NCI-H748 (cell line): ENCODE results near the gene EHD1.

Source experiments
- DNase-seq: peaks from one replicate; lab custom pipeline; 2025; ENCODE audit not compliant: unreplicated experiment; lab: John Stamatoyannopoulos, UW

Gene EHD1

DNA sequence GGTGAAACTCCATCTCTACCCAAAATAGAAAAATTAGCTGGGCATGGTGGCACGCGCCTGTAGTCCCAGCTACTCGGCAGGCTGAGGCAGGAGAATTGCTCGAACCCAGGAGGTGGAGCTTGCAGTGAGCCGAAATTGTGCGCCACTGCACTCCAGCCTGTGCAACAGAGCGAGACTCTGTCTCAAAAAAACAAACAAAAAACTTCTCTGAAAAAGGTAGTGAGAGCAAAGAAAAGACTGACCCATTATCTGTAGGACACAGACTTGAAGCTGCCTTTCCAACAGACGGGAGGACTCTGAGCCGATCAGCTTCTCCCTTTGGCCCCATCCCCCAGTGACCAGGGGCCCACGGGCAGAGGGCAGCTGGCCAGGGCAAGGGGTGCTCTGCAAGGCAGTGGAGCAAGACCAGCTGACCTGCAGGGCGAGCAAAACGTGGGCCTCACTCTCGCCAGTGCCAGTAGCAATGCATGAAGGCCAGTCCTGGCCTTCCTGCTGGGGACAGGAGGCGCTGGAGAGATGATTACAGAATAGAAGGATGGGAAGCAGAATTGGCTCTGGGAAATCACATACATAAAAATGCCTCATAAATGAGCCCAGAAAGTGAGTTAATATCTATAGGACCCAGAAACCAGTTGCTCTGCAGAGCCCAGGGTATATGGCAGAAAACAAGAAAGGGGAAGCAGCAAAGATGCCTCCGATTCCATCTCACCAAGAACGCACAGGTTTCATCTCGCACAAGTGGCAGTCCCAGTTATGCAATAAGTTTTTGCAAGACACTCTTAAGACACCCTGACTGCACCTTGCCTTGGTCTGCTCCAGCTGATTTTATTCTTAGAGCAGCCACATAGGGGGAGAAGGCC lies 2.8 kb downstream of the EHD1 start:
- no peak for DNase-seq

DNA sequence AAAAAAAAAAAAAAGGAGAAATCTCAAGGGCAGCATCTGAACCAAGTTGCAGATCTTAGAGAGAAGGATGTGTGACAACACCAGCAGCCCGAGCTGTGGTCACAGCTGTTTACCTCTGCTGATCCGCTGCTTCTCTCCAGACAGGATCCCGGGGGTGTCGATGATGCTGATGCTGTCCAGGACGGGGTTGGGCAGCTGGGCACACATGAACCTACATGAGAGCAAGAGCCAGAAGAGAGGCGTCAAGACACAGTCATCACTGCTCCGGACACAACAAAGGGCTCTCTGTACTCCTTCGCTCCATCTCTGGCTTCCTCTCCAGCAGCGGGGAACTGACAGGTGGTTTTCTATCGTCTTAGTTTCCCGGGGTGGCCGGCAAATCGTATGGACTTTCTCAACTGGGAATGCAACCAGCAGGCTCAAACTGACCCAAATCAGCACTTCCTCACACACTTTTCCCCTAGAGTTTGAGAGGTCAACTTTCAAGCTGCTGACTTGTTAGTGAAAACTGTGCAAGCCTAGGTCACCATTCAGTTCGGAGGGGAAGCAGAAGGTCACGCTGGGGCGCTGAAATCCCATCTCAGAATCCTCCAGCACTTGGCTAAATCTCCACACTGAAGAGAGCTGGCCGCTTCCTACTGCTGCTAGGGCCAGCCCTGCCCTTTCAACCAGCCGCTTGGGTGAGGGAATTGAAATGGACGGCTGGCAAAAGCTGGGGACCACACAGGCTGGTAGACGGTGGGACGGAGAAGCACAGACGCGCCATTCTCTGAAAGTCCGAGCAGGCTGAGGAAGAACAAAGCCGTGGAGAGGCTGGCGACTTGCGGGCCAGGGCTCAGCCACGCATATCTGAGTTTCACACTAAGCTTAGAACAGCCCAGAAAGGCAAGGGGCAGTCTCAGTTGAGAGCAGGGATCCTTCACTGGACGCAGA lies 3.8 kb downstream of the EHD1 start:
- no peak for DNase-seq

DNA sequence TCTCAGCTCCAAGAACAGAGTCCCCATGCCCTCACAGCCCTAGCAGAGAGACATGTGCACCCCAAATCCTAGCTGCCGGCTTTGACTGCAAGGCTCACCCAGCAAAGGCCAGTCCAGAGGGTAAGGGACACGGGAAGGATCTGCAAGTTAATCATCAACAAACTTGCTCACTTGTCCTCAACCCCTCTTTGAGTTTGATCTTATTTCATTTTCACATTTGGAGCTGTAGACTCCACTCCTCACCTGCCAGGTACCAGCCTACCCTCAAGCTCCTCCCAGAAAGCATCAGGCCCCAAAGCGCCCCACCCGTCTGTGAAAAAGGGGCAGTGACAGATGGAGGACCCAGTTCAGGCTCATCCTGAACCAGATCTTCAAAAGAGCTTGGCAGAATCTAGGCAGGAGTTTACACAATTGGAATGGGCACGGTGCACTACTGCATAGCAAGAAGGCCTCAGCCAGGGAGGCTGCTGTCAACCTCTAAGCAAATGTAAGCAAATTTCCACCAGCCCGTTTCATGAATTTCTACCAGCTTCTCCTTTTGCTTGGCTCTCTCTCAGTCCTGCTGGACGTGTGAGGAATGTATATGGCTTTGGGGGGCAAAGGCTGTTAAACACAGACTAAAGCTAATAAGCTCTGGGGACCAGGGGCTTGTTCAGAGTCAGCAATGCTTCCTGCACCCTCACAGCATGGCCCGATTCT lies 5.5 kb downstream of the EHD1 start:
- no peak for DNase-seq

DNA sequence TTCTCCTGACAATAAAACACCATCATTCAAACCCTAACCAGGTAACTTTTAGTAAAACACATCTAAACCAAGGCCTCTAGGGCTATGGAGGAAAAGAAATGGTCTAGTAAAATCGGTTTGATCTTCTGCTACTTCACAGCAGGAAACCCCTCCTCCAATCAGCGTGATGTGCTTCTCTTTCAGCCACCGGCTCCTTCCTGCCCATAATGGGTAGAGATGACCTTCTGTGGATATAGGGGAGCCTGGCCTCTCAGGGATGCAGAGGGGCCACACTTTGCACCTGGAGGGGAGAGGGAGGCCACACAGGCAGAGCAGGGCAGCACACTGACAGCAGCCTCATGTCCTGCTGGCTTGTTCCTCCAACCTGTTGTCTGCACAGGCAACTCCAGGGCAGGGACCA lies 6.9 kb downstream of the EHD1 start:
- no peak for DNase-seq

DNA sequence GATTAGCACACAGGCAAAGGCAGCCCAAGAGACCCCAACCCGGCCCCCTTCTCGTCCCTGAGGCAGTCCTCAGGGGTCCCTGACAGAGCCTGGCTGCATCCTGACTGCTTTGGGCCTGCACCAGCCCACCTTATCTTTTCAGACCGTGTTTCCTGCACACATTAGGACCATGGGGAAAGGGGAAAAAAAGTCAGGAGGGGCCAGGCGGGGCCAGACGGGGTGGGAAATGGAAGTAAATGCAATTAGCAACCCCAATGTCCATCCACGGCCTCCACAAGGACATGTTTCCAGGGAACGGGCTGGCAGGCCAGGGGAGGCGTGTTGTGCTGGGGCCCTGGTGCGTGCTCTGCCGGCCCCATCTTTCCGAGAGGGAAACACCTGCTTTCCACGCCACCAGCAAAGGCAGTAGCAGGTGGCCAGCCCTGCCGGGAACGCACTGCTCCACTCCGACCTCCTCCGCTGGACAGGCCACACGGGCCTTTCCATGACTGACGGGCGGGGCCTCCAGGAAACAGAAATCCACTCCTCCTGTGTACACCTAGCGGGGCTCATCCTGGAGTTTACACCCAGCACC lies 7.4 kb downstream of the EHD1 start:
- DNase-seq = no peak

DNA sequence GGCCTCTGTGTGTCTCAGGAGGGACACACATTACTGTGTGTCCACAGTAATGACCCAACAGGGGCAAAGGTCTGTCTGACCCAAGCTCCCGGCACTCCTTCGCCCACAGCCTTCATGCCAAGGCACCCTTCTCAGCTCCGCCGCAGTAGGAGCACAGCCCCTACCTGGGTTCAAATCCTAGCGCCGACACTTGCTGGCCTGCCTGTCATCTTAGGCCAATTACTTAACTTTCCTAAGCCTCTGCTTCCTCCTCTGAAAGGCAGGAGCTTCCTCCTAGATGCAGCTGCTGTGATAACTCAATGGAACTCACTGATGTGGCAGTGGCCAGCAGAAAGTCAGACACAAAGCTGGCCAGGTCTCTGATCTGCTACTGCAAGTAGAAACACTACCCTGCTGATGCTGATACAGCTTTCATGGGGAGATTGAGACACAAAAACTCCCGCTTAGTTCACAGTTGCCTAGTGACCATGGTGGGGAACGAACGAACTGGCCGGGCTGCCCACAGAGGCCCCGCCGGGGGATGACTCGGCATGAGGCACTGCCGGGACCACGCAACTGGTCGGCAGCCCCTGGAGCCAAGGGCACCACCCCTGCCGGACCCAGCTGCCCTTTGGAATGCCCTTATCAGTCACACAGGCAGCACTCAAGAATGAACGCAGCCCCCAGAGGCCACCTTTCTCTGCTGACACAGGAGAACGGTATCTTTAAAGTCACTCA lies 8.1 kb downstream of the EHD1 start:
- DNase-seq = no peak

DNA sequence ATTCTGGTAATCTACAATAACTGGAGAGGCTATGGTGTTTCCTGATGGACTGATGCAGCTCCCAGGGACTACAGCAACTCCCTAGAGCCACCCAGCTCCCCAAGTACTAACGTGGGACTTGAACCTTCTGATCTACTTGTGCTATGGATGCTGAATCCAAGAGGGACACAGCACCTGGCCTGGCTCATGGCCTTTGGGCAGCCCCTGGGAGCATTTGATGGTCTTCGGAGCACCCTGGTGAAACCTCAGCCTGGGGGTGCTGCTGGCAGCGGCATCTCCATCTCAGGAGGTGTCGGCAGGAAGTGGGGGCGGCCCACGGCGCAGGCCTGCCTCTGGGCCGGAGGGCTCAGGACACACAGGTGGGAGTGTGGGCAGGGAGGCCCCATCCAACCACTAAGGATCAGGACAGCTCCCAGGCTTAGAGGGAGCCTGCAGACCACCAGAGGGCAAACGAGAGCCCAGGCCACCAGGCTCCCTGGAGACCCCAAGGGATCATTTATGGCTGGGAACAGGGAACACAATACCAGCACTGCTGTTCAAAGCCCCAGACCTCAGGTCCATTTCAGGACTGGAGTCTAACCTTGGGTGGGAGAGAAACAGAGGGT lies 8.7 kb downstream of the EHD1 start:
- no peak for DNase-seq

DNA sequence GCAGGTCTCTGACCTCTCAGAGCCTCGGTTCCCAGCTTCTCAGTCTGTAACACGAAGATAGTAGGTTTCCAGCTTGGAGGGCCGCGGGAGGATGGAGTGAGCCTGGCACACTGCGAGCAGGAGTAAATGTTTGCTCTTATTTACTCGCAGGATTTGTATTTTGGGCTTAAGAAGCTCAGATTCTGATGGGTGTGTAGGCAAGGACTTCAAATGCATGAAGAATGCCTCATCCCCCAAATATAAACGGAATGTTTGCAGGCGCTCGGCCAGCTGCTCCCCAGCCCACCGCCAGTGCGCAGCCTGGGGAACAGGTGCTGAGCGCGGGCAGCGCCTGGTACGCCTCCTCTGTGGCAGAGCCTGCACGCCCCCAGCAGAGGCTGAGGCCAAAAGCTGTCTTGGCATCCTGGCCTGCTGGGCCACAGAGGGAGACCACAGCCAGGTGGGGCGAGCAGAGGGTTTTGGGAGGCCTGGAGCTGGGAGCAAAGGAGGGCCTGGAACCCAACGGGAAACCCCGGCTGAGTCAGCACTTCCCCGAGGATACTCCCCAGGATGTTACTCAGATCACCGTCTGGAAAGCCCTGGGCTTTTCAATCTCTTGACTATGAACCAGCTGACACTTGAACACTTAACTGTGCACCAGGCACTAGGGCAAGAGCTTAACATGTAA lies 9.4 kb downstream of the EHD1 start:
- DNase-seq = no peak

DNA sequence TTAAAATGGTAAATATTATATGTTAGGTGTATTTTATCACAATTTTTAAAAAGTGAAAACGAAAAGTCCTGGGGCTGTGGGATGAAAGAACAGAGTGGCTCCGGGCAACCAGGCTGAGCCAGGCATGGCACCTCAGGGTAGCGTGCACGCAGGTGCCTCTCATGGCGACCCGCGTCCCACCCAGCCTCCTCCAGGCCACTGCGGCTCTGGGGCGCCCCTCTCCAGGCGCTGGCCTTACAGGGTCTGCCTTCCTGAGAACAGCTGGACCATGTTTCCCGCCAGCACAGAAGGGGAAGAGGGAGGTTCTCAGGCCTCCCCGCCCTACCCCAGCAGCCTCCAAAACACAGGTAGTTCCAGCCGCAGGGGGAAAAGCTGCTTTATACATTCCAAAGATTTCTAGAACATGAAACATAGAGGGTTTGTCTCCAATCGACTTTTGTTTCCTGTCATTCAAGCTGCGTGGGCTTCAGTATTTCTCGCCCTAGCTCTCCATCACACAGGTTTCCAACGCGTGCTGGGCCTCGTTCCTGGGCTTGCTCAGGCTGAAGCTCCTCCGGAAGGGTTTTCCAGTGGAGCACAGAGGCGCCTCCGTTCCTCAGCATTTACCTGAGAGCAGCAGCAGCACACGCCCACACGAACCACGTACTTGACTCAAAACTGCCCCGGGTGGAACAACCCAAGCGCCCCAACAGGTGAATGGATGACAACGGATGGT lies 10.5 kb downstream of the EHD1 start:
- DNase-seq = no peak

DNA sequence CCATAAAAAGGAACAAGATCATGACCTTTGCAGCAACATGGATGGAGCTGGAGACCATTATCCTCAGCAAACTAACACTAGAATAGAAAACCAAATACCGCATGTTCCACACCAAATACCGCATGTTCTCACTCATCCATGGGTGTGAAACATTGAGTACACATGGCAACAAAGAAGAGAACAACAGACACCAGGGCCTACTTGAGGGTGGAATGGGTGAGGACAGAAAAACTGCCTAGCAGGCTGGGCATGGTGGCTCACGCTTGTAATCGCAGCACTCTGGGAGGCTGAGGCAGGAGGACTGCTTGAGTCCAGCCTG lies 12.3 kb downstream of the EHD1 start:
- no peak for DNase-seq

DNA sequence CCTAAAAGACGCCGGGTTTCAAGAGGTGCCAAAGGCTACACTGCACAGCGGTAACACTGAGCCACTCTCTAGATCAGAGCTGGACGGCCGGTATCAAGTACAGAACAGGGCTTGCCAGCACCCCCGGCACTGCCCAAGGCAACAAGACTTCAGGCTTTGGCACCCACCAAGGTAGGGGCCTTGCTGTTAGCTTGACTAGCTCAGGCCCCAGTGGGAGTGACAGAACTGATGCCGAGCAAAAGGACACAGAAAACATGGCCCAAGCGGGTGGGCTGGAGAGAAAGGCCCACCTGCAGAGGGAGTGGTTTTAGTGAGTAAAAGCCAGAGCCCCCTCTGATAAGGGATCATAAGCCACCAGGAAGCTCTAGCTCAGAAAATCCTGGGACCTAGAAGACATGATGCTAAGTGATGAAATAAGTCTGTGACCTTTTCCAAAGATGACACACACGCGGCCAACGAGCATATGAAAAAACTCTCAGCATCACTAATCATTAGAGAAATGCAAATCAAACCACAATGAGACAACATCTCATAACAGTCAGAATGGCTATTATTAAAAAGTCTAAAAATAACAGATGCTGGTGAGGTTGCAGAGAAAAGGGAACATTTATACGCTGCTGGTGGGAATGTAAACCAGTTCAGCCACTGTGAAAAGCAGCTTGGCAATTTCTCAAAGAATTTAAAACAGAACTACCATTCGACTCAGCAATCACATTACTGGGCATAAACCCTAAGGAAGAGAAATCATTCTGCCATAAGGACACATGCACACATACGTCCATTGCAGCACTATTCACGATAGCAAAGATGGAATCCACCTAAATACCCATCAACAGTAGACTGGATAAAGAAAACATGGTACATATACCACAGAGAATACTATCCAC lies 12.9 kb downstream of the EHD1 start:
- no peak for DNase-seq

DNA sequence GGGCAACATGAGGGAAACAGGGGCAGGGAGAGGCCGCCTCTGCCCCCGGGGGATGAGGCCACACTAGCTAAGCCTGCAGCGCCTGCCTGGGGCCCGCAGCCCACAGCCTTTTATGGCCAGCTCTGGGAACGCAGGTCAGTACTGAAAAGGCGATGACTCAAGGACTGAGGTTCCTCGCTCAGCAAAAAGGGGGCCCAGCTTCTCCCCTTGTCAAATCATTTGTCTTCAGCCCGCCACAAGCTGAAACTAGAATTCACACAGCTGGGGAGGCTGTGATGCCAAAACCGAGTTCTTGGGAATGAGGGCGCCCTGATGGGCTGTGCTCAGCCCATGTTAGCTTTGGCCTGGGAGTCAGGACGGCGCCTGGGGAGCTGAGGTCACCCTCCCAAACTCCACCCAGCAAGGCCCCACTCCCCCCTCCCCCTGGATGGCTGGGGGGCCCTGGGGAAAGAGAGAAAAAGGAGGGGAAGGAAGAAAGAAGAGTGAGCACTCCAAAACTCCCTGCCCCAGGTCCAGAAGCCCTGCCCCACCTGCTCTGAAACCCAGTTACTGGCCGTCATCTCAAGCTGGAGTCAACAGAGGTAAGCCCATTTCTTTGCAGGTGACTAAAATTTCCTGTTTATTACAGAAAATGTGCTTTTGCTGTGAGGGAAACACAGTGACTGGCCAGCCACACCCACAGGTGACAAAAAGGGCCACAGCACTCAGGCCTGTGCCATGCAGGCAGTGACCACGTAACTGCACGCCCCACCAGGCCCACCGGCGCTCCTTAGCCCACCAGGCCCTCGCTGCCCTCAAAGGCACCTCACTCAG lies 13.7 kb downstream of the EHD1 start:
- DNase-seq = no peak

DNA sequence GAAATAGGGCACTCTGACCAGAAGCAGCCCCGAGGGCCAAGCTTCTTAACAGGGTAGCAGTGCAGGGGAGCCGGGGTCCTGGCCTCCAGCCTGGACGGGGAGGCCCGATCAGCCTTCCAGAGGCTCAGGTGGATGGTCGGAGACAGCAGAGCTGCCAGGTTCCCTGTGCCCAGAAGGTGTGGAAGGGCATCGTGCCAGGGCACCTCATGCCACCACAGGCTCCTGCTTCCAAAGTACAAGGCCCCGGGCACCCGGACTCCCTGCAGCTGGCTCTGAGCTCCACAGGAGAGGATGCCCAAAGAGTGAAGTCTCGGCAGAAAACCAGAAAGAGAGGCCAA lies 14.3 kb downstream of the EHD1 start:
- DNase-seq = no peak

DNA sequence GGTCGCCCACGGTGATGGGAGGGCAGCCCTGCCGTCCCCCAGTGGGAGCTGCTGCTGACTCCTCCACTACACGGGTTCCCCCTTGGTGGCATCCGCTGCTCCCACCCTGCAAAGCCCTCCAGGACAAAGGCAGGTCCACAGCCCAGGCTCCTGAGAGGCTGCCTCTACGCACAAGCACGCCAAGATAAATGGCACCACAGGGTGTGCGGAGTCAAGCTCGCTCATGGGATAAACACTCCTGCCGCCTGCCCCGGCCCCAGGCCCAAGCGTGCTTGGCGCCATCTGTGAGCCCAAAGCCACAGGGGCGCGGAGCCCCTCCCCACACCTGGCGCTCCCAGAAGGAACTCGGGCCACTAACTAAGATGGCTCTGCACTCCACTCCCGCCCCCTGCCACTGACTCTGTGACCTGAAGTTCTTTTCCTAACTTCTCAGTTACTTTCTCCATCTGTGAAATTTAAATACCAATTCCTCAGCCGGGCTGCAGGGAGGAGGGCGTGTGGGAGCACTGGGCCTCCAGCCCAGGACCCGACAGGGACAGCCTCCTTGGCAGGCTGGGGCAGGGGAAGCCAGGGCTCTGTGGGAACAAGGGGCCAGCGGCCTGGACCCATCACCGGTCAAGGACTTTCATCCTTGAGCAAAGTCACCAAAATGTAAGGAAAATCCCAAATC lies 14.9 kb downstream of the EHD1 start:
- DNase-seq = peak; percentile 19

DNA sequence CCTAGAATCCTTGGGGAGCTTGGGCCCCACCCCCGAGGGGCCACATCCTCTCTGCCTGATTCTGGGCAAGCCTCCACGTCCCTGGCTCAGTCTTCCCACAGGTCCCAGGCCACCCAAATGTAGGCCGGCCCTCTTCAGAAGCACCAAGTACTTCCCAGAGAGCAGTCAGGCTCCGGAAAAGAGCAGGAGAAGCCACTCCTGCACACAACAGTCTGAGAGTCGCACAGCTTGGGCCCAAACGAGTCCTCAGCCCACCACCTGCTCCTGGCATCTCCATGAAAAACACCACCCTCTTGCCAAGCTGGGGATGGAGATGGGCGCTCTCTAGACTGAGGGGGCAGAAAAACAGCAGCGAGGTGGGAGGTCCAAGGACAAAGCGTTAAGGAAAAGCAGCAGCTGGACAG lies 15.4 kb downstream of the EHD1 start:
- DNase-seq = no peak

DNA sequence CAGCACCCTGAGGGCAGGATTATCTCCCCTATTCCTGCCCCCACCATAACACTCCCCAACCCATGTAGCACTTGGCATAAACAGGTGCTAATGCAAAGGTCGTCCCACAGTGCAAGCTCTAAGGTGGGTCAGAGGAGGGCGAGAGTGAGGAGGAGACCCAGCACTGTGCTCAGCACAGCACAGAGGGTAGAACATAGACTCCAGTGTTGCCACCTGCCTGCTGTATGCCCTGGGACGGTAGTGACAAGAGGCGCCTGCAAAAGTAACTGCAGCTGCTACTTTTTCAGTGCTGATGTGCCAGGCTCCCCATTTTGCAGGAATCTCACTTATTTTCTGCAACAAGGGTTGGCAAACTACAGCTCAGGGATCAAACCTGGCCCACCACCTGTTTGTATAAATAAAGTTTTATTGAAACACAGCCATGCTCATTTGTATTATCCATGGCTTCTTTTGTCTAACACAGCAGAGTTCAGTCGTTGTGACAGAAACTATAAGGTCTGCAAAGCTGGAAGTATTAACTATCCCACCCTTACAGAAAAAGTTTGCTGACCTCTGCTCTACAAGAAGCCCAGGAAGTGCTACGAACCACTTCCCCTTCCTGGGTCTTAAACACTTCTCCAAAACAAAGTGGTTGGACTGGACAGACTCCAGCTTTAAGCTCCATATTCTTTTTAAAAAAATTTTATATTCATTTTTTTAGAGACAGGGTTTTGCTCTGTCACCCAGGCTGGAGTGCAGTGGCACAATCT lies 17.0 kb downstream of the EHD1 start:
- no peak for DNase-seq
